ENCODE results near the gene CFAP410. TPM values are rescaled to one million over a fixed set of nuclear protein-coding genes. Genes with fewer than 3 reads are reported as not detected.

Gene CFAP410
- total and polyA plus RNA-seq, 2 of the 13 experiments (the other 11 are each of a cell fraction or from before 2014, with no cell fraction given), result 8.0 to 20.1 TPM

- TF ChIP-seq AKNA (CRISPR knock-in tag; IDR thresholded peaks at IDR 0.05; ENCODE audit: borderline replicate concordance) (no peak), NFYB (CRISPR knock-in tag; IDR thresholded peaks at IDR 0.05) (peak; percentile 65), ZNF296 (CRISPR knock-in tag; conservative IDR thresholded peaks at IDR 0.05) (no peak), SNAI1 (CRISPR knock-in tag; IDR thresholded peaks at IDR 0.05; ENCODE audit: borderline replicate concordance) (no peak), MXI1 (IDR thresholded peaks at IDR 0.05; ENCODE audit: borderline replicate concordance, low read depth, low read length) (peak; percentile 97; the same call in 2 of the 3 replicates), SNAPC5 (CRISPR knock-in tag; IDR thresholded peaks at IDR 0.05; ENCODE audit: borderline replicate concordance) (no peak), KLF12 (CRISPR knock-in tag; IDR thresholded peaks at IDR 0.05; ENCODE audit: borderline replicate concordance) (peak; percentile 51), SYNCRIP (IDR thresholded peaks at IDR 0.05; ENCODE audit: insufficient read depth, low read depth, low read length) (no peak), PBX3 (CRISPR knock-in tag; IDR thresholded peaks at IDR 0.05; ENCODE audit: borderline replicate concordance) (no peak), ZNF782 (CRISPR knock-in tag; IDR thresholded peaks at IDR 0.05; ENCODE audit: borderline replicate concordance) (peak; percentile 83; the same call in 1 of the 2 replicates), PCBP2 (optimal IDR thresholded peaks at IDR 0.05; ENCODE audit: low read depth, low read length, poor library complexity, severe bottlenecking) (no peak), CERS6 (CRISPR knock-in tag; IDR thresholded peaks at IDR 0.05) (no peak), HOXA9 (CRISPR knock-in tag; IDR thresholded peaks at IDR 0.05; ENCODE audit: borderline replicate concordance) (no peak), SNAPC2 (CRISPR knock-in tag; IDR thresholded peaks at IDR 0.05) (no peak), YEATS4 (CRISPR knock-in tag; IDR thresholded peaks at IDR 0.05; ENCODE audit: borderline replicate concordance) (peak; percentile 99), ZNF362 (CRISPR knock-in tag; IDR thresholded peaks at IDR 0.05; ENCODE audit: borderline replicate concordance) (no peak), ZNF598 (CRISPR knock-in tag; IDR thresholded peaks at IDR 0.05; ENCODE audit: borderline replicate concordance) (peak; percentile 67; the same call in 1 of the 2 replicates), ATF3 (CRISPR knock-in tag; IDR thresholded peaks at IDR 0.05) (0 out of 2 replicates have a peak, but pooled peaks have one; percentile 16)
Measured at GRCh38 chr21:44338971-44339910, at the start of gene CFAP410 (continued).
